GM12891 (cell line): Measurements from ENCODE around the gene MIA.

Source experiments
- POLR2A ChIP-seq: IDR thresholded peaks from 2 replicates; pipeline ENCODE4 v1.6.1; 2011; ENCODE audit warnings: low read depth, low read length, control low read depth
- POLR2AphosphoS5 ChIP-seq: IDR thresholded peaks from 2 replicates; pipeline ENCODE4 v1.6.1; 2011; ENCODE audit warnings: low read depth, low read length, control low read depth
- SPI1 ChIP-seq: IDR thresholded peaks from 2 replicates; pipeline ENCODE4 v1.6.1; 2011; ENCODE audit warnings: low read depth, low read length, control low read depth
- TAF1 ChIP-seq: IDR thresholded peaks from 2 replicates; pipeline ENCODE4 v1.6.1; 2011; ENCODE audit warnings: low read depth, low read length, control low read depth

GRCh38 chr19:40754611-40755247 is 20.6 kb upstream of the MIA start:
- TF ChIP-seq POLR2AphosphoS5 (no peak), POLR2A (no peak), SPI1 (no peak), TAF1 (no peak)
